GM12864 (cell line): ENCODE results near the gene SDHAF2.

Source experiments
- DNase-seq: peaks from one replicate; pipeline ENCODE4 v3.0.0-alpha.2; 2011; ENCODE audit warnings: low read depth
- H3K4me3 ChIP-seq: 2 replicates; pipeline ENCODE4 v1.5.1; 2011; ENCODE audit warnings: mild to moderate bottlenecking, low read depth, low read length, control low read depth
- TF ChIP-seq, protein P1 (sequence below): IDR thresholded peaks from 2 replicates; pipeline ENCODE4 v1.5.1; 2011; ENCODE audit warnings: low read depth, mild to moderate bottlenecking, moderate library complexity, low read length, control low read depth, inconsistent platforms; ENCODE audit errors: missing control alignments

SDHAF2 gene

DNA sequence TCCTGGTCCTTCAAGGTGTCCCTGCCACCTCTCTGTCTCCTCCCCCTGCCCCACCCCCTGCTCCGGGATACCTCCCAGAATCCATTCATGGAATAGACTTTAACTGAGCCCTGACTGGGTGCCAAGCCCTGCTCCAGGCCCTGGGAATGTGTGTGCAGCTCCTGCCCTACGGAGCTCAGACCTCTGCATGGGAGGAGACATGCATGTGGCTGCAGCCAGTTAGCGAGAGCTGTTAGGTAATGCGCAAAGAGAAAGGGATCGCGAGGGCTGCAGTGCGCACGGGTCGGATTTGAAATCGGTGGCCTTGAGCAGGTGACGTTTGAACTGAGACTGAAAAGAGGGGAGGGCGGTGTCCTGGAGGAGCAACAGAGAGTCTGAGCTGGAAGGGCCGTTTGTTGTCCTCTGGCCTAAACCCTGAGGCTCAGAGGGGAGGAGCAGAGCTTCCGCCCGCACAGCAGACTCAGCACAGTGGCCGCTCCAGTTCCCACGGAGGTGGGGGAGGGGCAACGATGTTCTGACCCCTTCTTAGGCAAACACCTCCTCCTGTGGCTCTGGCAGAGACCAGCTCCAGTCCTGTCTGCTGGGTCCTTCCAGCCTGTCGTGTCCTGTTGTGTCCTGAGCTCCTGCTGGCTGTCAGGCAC is 58.8 kb downstream of the SDHAF2 start:
- no peak for DNase-seq
- no peak overlapping the region for H3K4me3 ChIP-seq
- TF ChIP-seq, protein P1, sequence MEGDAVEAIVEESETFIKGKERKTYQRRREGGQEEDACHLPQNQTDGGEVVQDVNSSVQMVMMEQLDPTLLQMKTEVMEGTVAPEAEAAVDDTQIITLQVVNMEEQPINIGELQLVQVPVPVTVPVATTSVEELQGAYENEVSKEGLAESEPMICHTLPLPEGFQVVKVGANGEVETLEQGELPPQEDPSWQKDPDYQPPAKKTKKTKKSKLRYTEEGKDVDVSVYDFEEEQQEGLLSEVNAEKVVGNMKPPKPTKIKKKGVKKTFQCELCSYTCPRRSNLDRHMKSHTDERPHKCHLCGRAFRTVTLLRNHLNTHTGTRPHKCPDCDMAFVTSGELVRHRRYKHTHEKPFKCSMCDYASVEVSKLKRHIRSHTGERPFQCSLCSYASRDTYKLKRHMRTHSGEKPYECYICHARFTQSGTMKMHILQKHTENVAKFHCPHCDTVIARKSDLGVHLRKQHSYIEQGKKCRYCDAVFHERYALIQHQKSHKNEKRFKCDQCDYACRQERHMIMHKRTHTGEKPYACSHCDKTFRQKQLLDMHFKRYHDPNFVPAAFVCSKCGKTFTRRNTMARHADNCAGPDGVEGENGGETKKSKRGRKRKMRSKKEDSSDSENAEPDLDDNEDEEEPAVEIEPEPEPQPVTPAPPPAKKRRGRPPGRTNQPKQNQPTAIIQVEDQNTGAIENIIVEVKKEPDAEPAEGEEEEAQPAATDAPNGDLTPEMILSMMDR: no peak

DNA sequence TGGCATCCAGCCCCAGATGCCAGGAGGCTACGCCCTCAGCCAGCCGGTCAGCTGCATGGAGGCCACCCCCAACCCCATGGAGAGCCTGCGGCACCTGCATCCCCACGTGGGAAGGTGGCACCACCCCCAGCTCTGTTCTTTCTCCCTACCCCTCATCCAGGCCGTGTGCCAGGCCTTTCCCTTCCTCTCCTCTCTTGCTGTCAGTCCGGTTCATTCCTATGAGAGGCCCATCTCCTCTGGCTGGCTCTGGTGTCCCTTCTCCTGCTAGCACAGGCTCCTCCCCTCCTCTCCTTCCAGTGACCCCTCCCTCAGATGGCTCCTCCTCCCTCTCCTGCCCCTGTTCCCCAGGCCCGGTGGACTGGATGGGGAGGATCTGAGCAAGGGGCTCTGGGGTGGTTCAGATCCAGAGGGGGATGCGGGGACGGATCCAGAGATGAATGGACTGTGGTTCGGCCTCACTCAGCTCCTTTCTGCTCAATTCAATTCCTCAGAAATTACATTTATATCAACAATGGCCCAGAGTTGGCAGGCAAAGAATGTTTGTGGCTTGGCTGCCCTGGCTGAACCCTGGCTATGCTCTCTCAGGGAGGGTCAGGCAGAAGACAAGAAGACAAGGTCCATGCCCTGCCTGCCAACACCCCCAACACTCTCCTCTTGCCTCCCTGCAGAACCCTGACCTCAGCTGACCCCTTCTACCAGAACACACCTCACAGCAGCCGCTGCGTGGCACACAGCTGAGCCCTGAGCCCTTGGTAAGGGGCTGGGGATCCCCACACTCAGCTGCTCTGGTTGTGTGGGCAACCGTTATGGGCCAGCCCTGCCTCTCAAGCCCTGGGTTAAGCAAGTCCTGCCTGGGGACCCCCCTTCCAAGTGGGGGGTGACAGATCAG is 60.2 kb downstream of the SDHAF2 start:
- no peak overlapping the region for H3K4me3 ChIP-seq
- TF ChIP-seq, protein P1: no peak
- DNase-seq: no peak

DNA sequence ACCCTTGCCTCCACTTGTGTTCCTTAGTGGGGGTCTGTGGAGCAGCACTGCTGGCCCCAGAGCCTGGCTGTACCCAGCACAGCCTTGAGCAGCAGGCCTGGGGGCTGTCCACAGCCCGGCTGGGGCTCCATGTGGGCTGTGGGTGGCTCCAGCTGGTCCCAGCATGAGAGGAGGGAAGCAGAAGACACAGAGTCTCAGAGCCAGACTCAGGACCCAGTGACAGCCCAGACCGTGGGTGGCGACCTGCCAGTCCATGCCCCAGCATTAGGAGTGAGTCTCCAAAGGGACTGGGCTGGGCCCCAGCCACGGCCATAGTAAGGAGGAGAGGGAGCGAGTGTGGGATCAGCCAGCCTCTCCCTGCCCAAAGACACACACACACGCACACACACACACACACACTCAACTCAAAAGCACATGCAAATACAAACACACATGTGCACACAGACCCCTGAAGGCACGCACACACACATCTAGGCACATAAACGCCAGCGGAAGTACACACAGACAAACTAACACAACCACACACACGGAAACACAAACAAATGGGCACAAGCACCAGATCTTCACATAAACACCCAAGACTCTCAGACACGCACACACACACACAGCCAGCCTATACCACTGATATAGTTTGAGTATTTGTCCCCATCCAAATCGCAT is 61.9 kb downstream of the SDHAF2 start:
- H3K4me3 ChIP-seq: no peak overlapping the region
- TF ChIP-seq, protein P1: no peak
- DNase-seq: no peak

DNA sequence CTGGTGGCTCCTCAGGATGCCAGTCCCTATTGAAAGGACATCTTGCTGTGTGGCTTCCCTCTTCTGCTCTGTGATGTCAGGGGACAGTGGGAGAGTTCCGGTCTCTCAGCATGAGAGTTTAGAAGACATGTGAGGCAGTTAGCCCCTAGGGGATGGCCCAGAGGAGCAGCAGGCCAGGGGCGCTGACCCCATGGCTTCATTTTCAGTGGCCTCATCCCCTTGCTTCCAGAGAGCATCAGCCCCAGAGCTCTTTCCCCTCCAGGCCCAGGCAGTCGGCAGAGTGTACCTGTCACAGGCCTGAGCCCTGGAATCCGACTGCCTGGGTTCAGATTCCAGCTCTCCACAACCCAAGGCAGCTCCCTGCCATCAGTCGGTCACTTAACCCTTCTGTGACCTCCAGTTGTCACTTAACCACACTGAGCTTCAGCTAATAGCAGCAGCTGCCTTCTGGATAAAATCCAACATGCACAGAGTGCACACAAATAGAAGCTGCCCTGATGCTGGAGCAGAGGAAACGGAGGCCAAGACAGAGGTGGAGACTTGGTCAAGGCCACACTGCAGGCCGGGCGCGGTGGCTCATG is 64.5 kb downstream of the SDHAF2 start:
- TF ChIP-seq, protein P1: no peak
- no peak overlapping the region for H3K4me3 ChIP-seq
- DNase-seq: no peak

DNA sequence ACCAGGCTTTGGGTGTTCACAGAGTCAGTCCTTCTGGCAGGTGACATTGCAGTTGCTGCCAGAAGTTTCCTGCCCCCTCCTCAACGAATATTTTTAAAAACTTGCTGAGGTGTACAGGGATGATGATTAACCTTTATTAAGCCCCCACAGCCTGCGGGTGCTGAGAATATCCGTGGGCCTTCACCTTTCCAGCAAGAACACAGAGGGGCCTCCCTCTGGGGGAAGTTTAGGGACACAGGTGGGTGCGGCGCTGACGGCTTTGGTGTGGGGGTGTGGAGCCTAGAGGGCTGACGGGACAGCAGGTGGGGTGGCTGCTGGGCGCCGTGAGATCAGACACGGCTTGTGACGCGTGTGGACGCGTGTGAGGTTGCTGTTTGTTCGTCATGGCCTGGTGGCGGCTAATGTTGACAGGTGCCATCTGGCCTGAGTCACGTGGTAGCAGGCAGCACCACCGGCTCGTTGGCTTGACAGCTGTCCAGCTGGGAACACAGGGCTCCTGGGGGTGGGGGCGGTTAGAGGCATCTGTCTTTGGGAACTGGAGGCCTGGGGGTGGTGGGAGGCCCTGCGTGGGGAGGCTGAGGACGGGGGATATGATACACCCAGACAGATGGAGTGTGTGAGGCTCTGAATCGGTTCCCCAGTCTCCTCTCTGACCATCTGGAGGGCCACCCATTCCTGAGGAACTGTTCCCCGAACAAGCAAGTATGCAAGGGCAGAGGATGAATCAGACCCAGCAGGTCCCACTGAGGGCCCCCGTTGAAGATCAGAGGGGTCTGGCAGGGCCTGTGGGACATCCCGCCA is 66.1 kb downstream of the SDHAF2 start:
- H3K4me3 ChIP-seq: no peak overlapping the region
- DNase-seq: no peak
- TF ChIP-seq, protein P1: no peak
